Stimulated activated CD4-positive, alpha-beta T cell treated with anti-CD3 and anti-CD28 coated beads, Interleukin-2, amount 100 ng/mL, for 4 hours (primary cell): ENCODE data around the gene ABHD6.
"Not testable (repeated sequence)": the region's sequence is repeated elsewhere in the genome, so short reads cannot be mapped to it uniquely, and the experiment has no call there.

Experiments
- DNase-seq: peaks from one replicate; pipeline ENCODE4 v3.0.0-alpha.2; 2020; ENCODE audit warnings: low read depth

Gene ABHD6

DNA sequence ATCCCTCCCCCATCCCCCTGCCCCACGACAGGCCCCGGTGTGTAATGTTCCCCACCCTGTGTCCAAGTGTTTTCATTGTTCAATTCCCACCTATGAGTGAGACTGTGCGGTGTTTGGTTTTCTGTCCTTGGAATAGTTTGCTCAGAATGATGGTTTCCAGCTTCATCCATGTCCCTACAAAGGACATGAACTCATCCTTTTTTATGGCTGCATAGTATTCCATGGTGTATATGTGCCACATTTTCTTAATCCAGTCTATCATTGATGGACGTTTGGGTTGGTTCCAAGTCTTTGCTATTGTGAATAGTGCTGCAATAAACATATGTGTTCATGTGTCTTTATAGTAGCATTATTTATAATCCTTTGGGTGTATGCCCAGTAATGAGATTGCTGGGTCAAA lies 5.3 kb downstream of the ABHD6 start:
- DNase-seq = not testable (repeated sequence)

DNA sequence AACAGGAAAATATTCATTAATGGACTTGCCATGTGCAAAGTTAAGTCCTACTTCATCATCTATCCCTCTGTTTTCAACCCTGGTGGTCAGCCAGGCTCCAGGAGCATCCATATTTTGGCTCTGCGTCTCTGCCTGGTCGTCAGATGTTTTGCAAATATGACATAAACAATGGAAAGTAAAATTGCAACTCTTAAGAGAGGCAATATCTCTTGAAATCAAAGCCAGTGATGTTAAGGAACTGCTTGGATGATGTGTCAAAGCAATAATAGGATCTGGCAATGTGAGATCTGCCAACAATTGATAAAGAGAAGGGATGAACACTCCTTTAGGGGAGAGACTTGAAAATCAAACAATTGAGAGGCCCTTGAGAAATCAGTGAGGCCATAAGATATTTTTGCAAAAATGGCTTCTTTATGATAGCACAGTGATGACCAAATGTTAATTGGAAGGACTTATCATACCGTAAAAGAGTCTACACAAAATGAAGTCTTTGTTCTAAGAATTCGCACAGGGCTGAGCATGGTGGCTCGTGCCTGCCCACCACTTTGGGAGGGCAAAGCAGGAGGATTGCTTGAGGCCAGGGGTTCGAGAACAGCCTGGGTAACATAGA lies 6.5 kb downstream of the ABHD6 start:
- no peak for DNase-seq

DNA sequence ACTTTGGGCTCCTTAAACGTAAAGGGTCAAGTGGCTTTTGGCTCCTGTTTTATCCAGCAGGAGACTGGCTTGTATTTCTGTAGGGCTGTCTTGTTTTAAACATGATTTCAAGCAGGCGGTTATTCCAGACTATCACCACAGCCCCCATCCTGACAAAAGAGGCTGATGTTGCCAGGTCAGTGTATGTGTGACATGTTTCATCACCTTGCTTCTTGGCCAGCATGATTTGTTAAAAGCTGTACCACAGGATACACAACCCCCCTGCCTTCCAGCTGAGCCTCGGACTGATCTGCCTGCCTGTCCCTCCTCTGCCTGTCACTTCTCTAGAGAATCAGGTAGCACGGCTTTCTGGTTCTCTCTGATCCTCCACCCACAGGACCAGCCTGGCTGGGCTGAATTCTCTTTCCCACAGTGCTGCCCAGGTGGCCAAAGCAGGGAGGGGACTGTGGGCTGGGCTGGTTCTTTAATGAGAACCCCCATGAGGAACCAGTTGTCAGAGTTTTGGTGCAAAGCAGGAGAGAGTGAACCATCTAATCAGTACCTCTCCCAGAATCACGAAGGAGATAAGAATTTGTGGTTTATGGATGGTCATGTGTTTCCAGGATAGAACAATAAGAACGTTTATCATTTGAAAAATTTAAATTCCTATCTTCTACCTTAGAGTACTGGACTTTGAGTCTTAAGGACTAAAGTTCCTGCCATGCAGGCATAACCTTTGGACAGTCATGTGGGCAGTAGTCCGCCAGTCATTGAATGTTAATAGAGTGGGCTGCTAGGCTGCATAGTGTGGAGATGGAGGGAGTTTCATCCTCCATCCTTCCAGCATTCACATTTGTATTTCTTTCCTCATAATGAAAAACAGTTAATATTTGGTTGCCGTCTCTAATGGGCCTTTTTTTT lies 8.8 kb downstream of the ABHD6 start:
- DNase-seq = no peak

DNA sequence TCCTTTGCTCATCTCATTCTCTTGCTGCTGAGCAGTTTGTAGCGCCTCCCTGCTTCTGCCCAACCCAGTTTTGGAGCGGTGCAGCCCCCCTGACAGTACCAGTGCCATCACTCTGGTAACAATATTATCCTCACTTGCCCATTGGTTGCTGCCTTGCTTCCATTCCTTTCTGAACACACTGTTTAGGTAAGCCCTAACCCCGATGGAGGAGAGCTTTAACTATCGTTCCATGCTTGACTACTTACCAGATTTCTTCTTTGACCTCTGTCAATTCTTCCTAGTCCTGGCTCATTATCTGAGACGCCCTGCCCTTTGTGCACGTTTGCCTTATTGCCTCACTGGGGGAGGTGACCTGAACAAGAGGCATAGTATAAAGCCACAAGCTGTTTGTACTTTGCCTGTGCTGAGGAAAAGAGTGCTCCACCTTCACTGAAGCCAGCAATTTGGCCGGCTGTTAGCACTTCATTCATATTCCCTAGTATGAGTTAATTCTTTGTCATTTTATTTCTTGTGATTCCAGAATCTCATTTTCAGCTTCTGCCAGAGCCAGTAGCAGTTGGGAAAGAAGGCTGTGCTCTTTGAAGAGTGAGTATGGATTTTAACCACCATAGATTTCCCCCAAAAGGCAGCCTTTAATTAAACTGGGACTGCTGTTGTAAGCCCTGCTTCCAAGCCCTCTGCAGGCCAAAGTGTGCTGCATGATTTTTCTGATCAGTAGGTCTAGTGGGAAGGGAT lies 11.9 kb downstream of the ABHD6 start:
- no peak for DNase-seq

DNA sequence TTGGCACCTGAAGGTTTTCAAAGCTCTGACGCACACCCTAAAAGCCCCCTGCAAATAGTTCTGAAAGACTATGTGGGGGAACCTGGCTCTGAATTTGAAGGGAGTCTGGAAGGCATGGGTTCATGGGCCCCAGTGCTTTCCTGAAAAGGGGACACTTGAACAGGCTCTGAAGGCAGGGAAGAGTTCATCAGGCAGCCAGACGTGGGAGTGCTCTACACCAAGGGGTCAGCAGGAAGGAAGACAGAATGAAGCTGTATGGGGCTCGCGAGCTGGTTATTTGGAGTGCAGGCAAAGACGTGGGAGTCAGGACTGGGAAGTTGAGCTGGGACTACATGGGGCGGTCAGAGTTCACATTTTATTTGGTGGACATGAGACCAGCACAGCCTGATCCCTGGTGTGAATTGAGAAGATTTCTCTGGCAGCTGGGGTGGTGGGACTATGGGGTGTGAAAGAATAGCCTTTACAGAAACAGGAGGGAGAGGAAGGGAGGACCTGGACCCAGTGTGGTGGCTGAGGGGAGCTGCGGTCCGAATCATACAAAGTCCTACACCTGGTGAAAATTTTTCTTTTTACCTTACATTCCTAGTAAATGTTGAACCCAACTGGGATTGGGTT lies 12.6 kb downstream of the ABHD6 start:
- no peak for DNase-seq

DNA sequence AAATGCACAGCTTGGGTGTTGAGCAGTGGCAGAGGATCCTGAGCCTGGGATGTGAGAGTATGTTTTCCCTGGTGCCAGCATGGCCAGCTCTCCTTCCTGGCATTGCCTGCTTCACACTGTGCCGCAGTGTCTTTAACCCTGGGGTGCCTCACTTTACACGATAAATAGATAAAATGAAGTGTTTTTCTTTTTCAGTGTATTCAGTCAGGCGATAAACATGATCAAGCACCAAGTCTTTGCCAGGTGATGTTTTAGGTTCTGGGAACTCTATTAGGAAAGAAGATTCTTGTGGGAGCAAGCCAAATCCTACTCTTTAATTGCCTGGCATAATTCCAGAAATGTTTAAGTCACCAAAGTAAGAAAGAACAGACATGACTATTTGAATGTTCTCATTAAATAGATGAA lies 14.0 kb downstream of the ABHD6 start:
- DNase-seq = no peak

DNA sequence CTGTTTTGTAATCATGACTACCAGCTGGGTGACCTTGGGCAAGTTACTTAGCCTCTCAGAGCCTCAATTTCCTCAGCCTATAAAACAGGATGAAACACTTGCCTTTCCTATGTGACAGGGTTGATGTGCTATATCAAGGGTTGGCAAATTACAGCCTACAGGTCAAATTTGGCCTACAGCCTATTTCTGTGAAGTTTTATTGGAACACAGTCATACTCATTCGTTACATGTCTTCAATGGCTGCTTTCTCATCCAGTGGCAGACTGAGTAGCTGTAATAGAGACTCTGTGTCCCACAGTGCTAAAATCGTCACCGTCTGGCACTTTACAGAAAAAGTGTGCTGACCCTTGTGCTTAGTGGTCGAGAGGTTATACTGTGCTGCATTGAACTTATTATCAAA lies 16.6 kb downstream of the ABHD6 start:
- no peak for DNase-seq

DNA sequence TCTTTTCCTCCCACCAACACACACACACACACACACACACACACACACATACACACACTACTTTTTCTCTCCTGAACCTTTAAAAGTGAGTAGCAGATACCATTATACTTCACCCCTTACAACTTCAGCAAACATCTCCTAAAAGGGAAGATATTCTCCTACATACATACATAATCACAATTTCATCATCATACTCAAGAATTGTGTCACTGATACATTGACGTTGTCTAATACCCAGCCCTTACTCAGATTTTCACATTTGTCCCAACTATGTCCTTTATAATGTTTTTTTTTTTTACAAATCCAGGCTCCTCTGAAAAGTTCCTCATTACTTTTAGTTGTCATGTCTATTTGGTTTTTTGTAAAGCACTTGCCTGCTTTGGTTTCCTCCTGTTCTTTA lies 18.5 kb downstream of the ABHD6 start:
- no peak for DNase-seq

DNA sequence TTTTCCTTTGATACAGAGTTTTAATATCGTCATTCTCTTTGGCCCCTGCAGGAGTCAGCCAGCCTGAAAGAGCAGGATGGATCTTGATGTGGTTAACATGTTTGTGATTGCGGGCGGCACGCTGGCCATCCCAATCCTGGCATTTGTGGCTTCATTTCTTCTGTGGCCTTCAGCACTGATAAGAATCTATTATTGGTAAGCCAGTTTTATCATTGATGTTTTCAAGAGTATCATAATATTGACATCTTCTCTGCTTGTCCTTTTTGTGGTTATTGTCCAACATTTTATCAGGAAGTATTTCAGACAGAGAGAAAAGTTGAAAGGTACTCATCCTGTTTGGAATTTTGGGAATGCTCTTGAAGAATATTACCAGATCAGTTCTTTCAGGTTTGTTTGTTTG lies 18.9 kb downstream of the ABHD6 start:
- DNase-seq = no peak

DNA sequence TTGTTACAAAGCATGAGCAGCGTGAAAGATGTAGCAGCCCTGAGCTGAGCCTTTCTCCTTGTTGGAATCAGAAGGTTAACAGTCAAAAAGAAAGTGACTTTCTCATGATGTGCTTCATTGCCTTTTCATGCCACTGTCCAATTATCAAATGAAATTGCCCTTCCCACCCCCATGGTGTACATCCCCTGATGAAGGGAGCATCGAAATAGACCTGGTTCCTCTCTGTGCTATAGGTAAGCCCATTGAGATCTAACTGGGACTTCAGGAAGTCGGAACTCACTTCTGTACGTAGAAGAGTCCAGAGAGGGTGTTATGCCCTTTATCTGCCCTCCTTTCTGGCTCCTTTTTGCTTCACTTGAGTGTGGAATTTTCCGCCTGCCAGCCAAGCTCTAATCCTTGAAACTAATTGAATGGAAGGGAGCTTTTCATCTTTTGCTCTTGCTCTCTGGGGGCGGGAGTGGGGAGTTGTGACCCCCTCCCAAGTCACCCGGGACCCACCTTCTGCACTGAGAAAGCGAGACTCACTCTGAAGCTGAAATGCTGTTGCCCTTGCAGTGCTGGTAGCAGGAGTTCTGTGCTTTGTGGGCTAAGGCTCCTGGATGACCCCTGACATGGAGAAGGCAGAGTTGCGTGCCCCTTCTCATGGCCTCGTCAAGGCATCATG lies 20.9 kb downstream of the ABHD6 start:
- DNase-seq = no peak

DNA sequence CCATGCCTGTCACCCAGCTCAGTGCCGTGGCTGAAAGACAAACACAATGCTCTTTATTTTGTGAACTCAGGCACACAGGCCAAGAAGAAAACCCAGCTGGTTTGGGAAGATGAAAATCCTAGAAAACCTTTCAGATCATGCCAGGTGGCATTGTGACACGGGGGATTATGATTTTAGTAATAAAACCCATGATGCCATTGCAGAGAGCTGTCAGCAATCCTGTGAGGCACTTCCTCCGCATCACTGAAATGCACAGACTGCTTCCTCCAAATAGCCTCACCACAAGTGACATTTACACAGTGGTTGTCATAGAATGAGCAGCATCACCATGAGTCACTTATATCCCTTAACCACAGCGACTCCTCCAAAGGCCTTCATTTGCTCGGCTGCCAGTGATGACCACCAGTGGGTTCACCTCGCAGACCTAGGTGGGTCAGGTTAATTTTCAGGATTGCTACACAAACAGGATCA lies 22.7 kb downstream of the ABHD6 start:
- no peak for DNase-seq

DNA sequence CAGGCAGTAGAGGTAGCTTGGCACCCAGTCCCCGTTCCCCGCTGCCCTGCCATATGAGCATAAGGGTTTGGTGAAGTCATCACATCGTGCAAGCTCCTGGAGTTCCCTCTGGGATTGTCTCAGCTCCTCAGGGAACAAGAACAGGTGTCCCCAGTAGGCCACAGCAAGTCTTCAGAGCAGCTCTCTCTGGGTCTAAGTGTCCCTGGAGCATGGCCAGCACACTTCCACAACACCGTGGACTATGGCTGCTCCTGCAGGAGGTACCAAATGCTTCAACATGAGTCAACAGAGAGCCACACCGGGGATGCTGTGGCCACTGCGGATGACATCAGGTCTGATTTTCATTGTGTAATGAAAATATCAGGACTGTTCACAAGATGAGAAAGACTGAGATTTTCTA lies 23.1 kb downstream of the ABHD6 start:
- no peak for DNase-seq

DNA sequence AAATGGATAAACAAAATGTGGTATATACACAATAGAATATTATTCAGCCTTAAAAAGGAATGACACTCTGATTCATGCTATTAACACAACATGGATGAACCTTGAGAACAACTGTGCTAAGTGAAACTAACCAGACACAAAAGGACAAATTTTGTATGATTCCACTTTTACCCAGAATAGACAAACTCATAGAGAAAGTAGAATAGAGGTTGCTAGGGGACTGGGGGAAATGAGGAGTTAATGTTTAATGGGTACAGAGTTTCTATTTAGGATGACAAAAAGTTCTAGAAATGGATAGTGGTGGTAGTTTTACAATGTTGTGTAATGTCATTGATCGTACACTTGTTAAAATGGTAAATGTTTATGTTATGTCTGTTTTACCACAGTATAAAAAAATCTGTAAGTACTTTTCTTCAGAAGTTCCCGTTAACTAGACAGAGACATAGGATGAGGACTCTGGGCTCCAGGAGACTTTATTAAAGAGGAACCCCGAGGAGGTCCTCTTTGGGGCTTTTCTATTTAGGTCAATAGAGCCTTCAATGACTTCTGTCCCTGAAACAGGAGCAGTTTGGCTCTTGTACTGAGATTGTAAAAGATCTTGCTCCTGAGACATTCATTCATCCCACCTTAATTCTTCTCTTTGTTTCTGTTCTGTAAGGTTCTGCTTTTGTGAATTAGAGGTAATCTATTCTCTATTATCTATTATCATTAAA lies 24.5 kb downstream of the ABHD6 start:
- DNase-seq = no peak

DNA sequence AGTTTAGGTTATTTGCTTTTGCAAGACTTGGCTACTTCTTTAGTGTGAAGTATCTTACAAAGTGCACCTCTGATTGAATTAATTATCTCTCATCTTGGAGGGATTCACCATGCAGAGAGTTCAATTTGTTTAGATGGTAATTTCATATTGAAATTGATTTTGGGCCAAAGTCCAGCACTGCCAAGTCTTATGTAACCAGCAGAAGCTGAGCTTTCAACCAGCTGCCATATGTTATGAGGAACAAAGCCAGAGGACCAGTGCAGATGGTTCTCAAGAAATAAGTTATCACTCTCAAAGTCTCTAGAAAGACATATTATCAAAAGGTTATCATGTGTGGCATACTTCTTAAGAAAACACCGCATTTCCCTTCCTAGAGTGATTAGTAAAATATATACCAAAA lies 29.0 kb downstream of the ABHD6 start:
- no peak for DNase-seq

DNA sequence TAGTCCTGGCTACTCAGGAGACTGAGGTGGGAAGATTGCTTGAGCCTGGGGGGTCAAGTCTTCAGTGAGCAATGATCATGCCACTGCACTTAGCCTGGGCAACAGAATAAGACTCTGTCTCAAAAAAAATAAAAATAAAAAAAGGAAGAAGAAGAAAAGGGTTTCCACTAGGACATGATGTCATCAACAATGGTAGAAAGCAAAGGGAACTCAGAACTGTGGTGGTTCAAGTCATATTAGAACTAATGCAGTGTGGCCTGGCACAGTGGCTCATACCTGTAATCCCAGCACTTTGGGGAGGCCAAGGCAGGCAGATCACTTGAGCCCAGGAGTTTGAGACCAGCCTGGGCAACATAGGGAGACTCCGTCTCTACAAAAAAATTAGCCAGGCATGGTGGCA lies 30.0 kb downstream of the ABHD6 start:
- not testable (repeated sequence) for DNase-seq

DNA sequence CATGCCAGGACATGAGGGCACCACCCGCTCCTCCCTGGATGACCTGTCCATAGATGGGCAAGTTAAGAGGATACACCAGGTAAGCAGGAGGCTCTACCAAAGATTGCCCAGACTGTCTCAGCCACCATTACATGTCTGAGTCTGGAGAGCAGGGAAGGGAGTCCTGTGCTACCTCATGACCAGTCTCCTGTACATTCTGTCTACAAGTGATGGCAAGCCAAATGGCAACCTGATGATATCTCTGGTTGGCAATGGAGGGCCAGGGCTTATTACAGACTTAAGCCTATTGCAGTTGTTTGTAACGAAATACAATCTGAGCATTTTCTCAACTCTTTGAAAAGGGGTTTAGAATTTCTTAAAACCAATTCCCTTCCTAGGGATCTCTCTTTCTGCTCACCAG lies 31.8 kb downstream of the ABHD6 start:
- no peak for DNase-seq

DNA sequence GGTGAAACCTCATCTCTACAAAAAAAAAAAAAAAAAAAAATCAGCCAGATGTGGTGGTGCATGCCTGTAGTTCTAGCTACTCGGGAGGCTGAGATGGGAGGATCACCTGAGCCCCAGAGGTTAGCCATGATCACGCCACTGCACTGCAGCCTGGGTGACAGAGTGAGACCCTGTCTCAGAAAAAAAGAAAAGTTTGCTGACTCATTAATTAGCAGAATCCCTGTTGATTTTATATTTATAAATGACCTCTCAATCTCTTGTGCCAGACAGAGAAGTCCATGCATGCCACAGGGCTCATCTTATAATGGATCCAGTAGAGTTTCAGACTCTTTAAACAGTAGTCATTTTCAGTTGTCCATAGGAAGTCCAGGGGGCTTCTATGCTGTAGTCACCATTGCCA lies 32.9 kb downstream of the ABHD6 start:
- DNase-seq = no peak

DNA sequence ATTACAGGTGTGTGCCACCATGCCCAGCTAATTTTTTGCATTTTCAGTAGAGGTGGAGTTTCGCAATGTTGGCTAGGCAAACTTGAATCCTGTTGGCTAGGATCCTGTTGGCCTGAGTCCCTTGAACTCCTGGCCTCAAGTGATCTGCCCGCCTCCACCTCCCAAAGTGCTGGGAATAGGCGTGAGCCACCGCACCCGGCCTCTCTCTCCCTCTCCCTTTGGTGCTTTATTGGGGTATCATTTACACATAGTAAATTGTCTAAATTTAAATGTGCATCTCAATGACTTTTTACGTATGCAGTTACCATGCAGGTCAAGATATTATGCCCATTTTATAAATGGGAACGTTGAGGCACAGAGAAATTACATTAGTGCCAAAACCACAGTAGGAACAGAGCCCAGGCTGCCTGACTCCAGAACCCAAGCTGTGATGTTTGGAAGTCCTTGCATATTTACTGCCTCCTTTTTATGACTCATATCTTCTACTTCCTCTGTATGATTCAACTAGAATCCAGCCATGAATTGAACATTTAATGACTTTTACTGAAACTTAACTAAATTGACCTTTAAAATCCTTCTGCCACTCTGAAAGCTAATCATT lies 34.4 kb downstream of the ABHD6 start:
- no peak for DNase-seq

DNA sequence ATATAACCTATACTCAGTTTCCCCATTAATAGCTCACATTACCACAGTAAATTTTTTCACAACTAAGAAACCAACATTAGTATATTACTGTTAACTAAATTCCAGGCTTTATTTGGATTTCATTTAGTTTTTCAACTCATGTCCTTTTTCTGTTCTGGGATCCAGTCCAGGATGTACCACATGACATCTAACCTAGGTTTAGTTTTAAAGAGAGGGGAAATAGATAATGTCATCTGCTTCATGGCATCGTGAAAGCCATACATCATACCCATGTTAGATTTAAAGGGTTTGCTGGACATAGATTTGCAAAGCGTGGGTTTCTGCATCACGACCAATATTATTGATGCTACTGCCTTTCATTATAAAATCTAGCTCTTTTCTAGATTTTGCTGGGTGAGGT lies 35.3 kb downstream of the ABHD6 start:
- no peak for DNase-seq

DNA sequence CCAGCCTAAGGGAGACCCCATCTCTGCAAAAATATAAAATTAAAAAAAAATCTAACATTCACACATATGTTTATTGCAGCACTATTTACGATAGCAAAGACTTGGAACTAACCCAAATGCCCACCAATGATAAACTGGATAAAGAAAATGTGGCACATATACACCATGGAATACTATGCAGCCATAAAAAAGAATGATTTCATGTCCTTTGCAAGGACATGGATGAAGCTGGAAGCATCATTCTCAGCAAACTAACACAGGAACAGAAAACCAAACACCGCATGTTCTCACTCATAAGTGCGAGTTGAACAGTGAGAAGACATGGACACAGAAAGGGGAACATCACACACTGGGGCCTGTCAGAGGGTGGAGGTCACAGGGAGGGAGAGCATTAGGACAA lies 35.8 kb downstream of the ABHD6 start:
- not testable (repeated sequence) for DNase-seq
